ENCODE measurements around the gene DNTTIP2. TPM values are rescaled to one million over a fixed set of nuclear protein-coding genes. Genes with fewer than 3 reads are reported as not detected.

The DNTTIP2 gene
- total and polyA plus RNA-seq, 9 of the 15 experiments (the other 6 are each of a cell fraction or from before 2014, with no cell fraction given): 50.4 to 138 (median 97.0) TPM

GRCh38 chr1:93827633-93828366, 51.2 kb downstream of the DNTTIP2 start:
- Histone ChIP-seq H3K4me3 (no peak overlapping the region), H3K9me3 (replicated peaks; ENCODE audit: control insufficient read depth, insufficient read depth, low read depth, low read length) (no peaks in the 10 kb centered on the region), H3K4me1 (replicated peaks in 1 of 2; ENCODE audit: control insufficient read depth in 2 of 2, insufficient read depth in 2 of 2, low read length in 2 of 2) (no peaks in the 10 kb centered on the region), H3K9me1 (ENCODE audit: control insufficient read depth, insufficient read depth, low read length) (no peaks in the 10 kb centered on the region), H3K79me2 (ENCODE audit: control insufficient read depth, insufficient read depth, low read length) (no peaks in the 10 kb centered on the region), H3K27me3 (ENCODE audit: control insufficient read depth in 2 of 2, insufficient read depth in 2 of 2, low read length in 2 of 2) (peaks cover 2 to 13% of the 10 kb centered on the region in 2 experiments; a peak in 2 of 5 replicates), H4K20me1 (replicated peaks; ENCODE audit: control insufficient read depth, insufficient read depth, low read length) (no peaks in the 10 kb centered on the region), H3K9ac (ENCODE audit: insufficient read depth in 1 of 2, low read depth in 2 of 2, low read length in 2 of 2) (no peak overlapping the region), H3K4me2 (ENCODE audit: insufficient read depth, low read length) (no peak overlapping the region), H2AFZ (ENCODE audit: low read depth, low read length) (no peak overlapping the region), H3K27ac (ENCODE audit: extremely low read depth, low read depth, low read length) (no peak overlapping the region), H3K36me3 (ENCODE audit: control insufficient read depth, insufficient read depth, low read length) (no peaks in the 10 kb centered on the region)
- in situ Hi-C loops (cut with MboI): no loop called here
- ChIA-PET CTCF (ENCODE audit: low intra/inter-chr PET ratio) (no interaction called here), POLR2A (interaction anchor here (0.6 to 1.3 kb wide), 2 partner anchors 13 to 18 kb away, joined by 3 read pairs; no protein-coding TSS in a partner anchor)
- FAIRE-seq (no peak), ATAC-seq (no peak), DNase-seq (ENCODE audit: extremely low read depth in 1 of 4, low spot score in 3 of 4) (no peak)
- no peak for TF ChIP-seq PHTF2 (CRISPR knock-in tag; IDR thresholded peaks at IDR 0.05)
- no peak for TF ChIP-seq EWSR1 (IDR thresholded peaks at IDR 0.05; ENCODE audit: borderline replicate concordance, low read depth, partially characterized antibody)
- TF ChIP-seq CSDE1 (IDR thresholded peaks at IDR 0.05): no peak
- no peak for TF ChIP-seq ESRRB (CRISPR knock-in tag; IDR thresholded peaks at IDR 0.05; ENCODE audit: borderline replicate concordance)
- WGBS (ENCODE audit: insufficient coverage, low coverage, missing lambda C conversion rate): 4% methylated on average over 3 of the region's 3 CpGs
- intact Hi-C loops (cut with micrococcal nuclease): no loop called here
- no TSS peak for BruUV-seq (replicated peaks)

- no peaks in the 10 kb centered on the region for H3K4me1 ChIP-seq (replicated peaks in 1 of 2; ENCODE audit: control insufficient read depth in 2 of 2, insufficient read depth in 2 of 2, low read length in 2 of 2)
- no peak overlapping the region for H3K4me3 ChIP-seq
- no peak for FAIRE-seq
- H3K9me1 ChIP-seq (ENCODE audit: control insufficient read depth, insufficient read depth, low read length): no peaks in the 10 kb centered on the region
- in situ Hi-C loops (cut with MboI) (no loop called here), intact Hi-C loops (cut with micrococcal nuclease) (no loop called here)
- H3K4me2 ChIP-seq (ENCODE audit: insufficient read depth, low read length): no peak overlapping the region
- ATAC-seq: no peak
- H3K36me3 ChIP-seq (ENCODE audit: control insufficient read depth, insufficient read depth, low read length): no peaks in the 10 kb centered on the region
- no peak overlapping the region for H3K27ac ChIP-seq (ENCODE audit: extremely low read depth, low read depth, low read length)
- no TSS peak for BruUV-seq (replicated peaks)
- H3K79me2 ChIP-seq (ENCODE audit: control insufficient read depth, insufficient read depth, low read length): no peaks in the 10 kb centered on the region
- WGBS (ENCODE audit: insufficient coverage, low coverage, missing lambda C conversion rate): 18% methylated on average over 1 of the region's 1 CpG
- DNase-seq (ENCODE audit: extremely low read depth in 1 of 4, low spot score in 3 of 4): no peak
- ChIA-PET POLR2A (interaction anchor here (1.3 kb wide), 1 partner anchor 14 kb away, joined by 3 read pairs; no protein-coding TSS in a partner anchor), CTCF (ENCODE audit: low intra/inter-chr PET ratio) (no interaction called here)
- no peak overlapping the region for H2AFZ ChIP-seq (ENCODE audit: low read depth, low read length)
- peaks cover 2 to 13% of the 10 kb centered on the region in 2 experiments; a peak in 2 of 5 replicates for H3K27me3 ChIP-seq (ENCODE audit: control insufficient read depth in 2 of 2, insufficient read depth in 2 of 2, low read length in 2 of 2)
- no peaks in the 10 kb centered on the region for H4K20me1 ChIP-seq (replicated peaks; ENCODE audit: control insufficient read depth, insufficient read depth, low read length)
- H3K9me3 ChIP-seq (replicated peaks; ENCODE audit: control insufficient read depth, insufficient read depth, low read depth, low read length): no peaks in the 10 kb centered on the region
- no peak overlapping the region for H3K9ac ChIP-seq (ENCODE audit: insufficient read depth in 1 of 2, low read depth in 2 of 2, low read length in 2 of 2)
- TF ChIP-seq FIP1L1 (IDR thresholded peaks at IDR 0.05; ENCODE audit: low read depth, low read length, poor library complexity, severe bottlenecking) (no peak), MCM3 (IDR thresholded peaks at IDR 0.05) (no peak), EZH2 (IDR thresholded peaks at IDR 0.05; ENCODE audit: borderline replicate concordance, low read depth, low read length) (no peak), PTTG1 (tag; IDR thresholded peaks at IDR 0.05; ENCODE audit: low read depth) (no peak), DLX4 (CRISPR knock-in tag; IDR thresholded peaks at IDR 0.05) (no peak)
These were observed 51.9 kb downstream of the DNTTIP2 start for GRCh38 chr1:93827128-93827527.

Data from K562 (cell line).